Measurements from ENCODE around the gene RAD18.

DNA sequence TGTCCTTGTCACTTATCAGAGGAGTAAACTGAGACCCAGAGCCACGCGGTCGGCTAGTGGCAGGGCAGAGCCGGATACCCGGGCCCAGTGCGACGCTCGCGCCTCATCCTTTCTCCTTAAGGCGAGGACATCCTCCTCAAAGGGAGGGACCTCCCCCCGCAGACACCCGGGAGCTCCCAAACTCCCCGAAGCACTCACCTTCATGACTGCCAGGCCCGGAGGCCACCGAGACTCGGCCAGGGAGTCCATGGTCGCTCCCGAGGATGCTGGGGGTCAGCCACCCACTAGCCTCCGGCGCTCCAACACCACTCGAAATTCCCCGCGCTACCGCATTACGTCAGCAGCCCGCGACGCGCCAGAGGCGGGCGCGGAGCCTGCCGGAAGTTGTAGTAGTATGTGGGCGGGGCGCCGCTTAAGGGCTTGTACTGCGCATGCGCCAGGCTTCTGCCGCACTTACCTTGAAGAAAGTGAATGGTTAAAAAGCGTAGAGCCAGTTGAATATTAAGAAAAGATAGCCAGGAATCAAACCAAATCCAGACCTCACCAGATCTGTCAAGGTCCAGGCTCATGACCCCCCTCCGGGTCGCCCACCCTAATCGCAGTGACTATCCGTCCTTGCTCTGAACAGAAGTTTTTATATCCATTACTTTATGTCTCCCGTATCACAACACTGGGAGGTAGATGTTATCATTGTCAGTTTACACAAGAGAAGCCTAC lies at the start of gene RAD18:
- TF ChIP-seq, protein P1, sequence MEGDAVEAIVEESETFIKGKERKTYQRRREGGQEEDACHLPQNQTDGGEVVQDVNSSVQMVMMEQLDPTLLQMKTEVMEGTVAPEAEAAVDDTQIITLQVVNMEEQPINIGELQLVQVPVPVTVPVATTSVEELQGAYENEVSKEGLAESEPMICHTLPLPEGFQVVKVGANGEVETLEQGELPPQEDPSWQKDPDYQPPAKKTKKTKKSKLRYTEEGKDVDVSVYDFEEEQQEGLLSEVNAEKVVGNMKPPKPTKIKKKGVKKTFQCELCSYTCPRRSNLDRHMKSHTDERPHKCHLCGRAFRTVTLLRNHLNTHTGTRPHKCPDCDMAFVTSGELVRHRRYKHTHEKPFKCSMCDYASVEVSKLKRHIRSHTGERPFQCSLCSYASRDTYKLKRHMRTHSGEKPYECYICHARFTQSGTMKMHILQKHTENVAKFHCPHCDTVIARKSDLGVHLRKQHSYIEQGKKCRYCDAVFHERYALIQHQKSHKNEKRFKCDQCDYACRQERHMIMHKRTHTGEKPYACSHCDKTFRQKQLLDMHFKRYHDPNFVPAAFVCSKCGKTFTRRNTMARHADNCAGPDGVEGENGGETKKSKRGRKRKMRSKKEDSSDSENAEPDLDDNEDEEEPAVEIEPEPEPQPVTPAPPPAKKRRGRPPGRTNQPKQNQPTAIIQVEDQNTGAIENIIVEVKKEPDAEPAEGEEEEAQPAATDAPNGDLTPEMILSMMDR (IDR thresholded peaks at IDR 0.05), result peak in 1 of 3 donors; percentile 4
- no peak for TF ChIP-seq POLR2A (IDR thresholded peaks at IDR 0.05)
- TF ChIP-seq EP300 (IDR thresholded peaks at IDR 0.05), result no peak

All from ovary (tissue), 3 donors.